ENCODE data around the gene CPVL.

DNA sequence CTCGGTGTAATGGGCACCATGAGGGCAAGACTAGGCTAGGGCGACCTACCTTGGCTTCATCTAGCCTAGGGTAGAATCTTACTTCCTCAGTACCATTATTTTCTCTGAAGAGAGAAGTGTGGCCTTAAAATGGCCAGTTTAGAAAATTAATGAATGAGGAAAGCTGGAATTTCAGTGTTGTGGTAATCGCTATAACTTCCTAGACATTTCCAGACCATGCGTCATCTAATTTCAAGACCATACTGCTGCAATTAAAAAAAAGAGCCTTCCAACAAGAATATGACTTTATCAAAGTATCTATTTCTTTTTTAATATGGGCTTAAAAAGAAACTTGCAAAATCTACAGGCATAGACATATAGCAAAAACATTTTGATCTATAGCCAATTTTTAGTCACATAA, 68.5 kb downstream of the CPVL start:
- TF ChIP-seq, protein P1, sequence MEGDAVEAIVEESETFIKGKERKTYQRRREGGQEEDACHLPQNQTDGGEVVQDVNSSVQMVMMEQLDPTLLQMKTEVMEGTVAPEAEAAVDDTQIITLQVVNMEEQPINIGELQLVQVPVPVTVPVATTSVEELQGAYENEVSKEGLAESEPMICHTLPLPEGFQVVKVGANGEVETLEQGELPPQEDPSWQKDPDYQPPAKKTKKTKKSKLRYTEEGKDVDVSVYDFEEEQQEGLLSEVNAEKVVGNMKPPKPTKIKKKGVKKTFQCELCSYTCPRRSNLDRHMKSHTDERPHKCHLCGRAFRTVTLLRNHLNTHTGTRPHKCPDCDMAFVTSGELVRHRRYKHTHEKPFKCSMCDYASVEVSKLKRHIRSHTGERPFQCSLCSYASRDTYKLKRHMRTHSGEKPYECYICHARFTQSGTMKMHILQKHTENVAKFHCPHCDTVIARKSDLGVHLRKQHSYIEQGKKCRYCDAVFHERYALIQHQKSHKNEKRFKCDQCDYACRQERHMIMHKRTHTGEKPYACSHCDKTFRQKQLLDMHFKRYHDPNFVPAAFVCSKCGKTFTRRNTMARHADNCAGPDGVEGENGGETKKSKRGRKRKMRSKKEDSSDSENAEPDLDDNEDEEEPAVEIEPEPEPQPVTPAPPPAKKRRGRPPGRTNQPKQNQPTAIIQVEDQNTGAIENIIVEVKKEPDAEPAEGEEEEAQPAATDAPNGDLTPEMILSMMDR (IDR thresholded peaks at IDR 0.05), result no peak
- TF ChIP-seq EZH2 (IDR thresholded peaks at IDR 0.05; ENCODE audit: borderline replicate concordance, insufficient read depth, low read depth, low read length, poor library complexity, severe bottlenecking), result no peak

All from B cell (primary cell).